Stomach (tissue), 9 donors: ENCODE data around the gene RBM44. TPM values are rescaled to one million over a fixed set of nuclear protein-coding genes. Genes with fewer than 3 reads are reported as not detected.

Source experiments
- DNase-seq, 2 donors: peaks; one replicate each; pipeline versions ENCODE4 v3.0.0 to v3.0.0-alpha.2; 2013 to 2019
- H3K27ac ChIP-seq, 5 donors: fragments of 200-600 bp in 4 of 5; sonication (generic) in 4 of 5; one replicate each; pipeline ENCODE4 v1.5.1; 2013 to 2019; ENCODE audit warnings: mild to moderate bottlenecking in 1 of 5, moderate library complexity in 1 of 5
- H3K27me3 ChIP-seq, 3 donors: fragments of 200-600 bp; sonication (generic); one replicate each; pipeline ENCODE4 v1.5.1; 2017 to 2019; ENCODE audit warnings: mixed run types in 1 of 3
- H3K36me3 ChIP-seq, 4 donors: fragments of 200-600 bp; sonication (generic); 1 replicate in 3 of 4; 2 replicates in 1 of 4; pipeline ENCODE4 v1.5.1; 2016 to 2019
- H3K4me1 ChIP-seq, 4 donors: fragments of 200-600 bp; sonication (generic); one replicate each; pipeline ENCODE4 v1.5.1; 2016 to 2019
- H3K4me3 ChIP-seq, 4 donors: fragments of 200-600 bp; sonication (generic) in 3 of 4; one replicate each; pipeline ENCODE4 v1.5.1; 2016 to 2019; ENCODE audit warnings: mild to moderate bottlenecking in 1 of 4
- H3K9me3 ChIP-seq, 4 donors: fragments of 200-600 bp; sonication (generic); one replicate each; pipeline ENCODE4 v1.5.1; 2016 to 2019
- CTCF ChIP-seq, 7 experiments: fragments of 450-650 bp in 4 of 7; fragments of 200-600 bp in 3 of 7; sonication (generic) in 3 of 7; IDR thresholded peaks; one replicate each; pipeline ENCODE4 v1.5.1; 2016 to 2019; ENCODE audit warnings: antibody characterized with exemption in 7 of 7, control low read depth in 2 of 7, mild to moderate bottlenecking in 1 of 7
- EP300 ChIP-seq: sonication (generic); formaldehyde crosslinking; IDR thresholded peaks from one replicate; pipeline ENCODE4 v1.6.1; 2017; ENCODE audit warnings: antibody characterized with exemption
- POLR2A ChIP-seq, 4 donors: fragments of 450-650 bp; IDR thresholded peaks; one replicate each; pipeline ENCODE4 v1.6.1; 2016; ENCODE audit warnings: antibody characterized with exemption in 4 of 4, control low read depth in 2 of 4, mild to moderate bottlenecking in 1 of 4, moderate library complexity in 1 of 4
- POLR2AphosphoS5 ChIP-seq, 3 donors: sonication (generic); formaldehyde crosslinking; IDR thresholded peaks; one replicate each; pipeline ENCODE4 v1.6.1; 2016; ENCODE audit warnings: antibody characterized with exemption in 3 of 3
- WGBS, 5 donors: extraction: QIAGEN DNeasy Blood & Tissue Kit in 3 of 5; methylation state at CpG; one replicate each; pipeline versions ENCODE4 v1.1.5 to v1.1.7; 2013 to 2018; 5-methylcytosine and 5-hydroxymethylcytosine counted together
- intact Hi-C: fragments of 100-400 bp; cut with DNase I; formaldehyde crosslinking; loops from one replicate; pipeline ENCODE4 v1.15.1; 2023; ENCODE audit warnings: low total_unique reads
- polyA plus RNA-seq, 3 donors: library from polyadenylated mRNA; stranded (reverse); fragments of 200-250 nt; gene quantifications; one replicate each; pipeline ENCODE4 v1.2.3, GENCODE V29; 2013
- total RNA-seq, 5 donors: library from RNA; depleted of rRNA; stranded (reverse); fragments of >200 nt; gene quantifications; one replicate each; pipeline versions ENCODE4 v1.1.0 to v1.2.3, GENCODE V29; 2014 to 2016
- donor health status: healthy with polysubstance abuse.
- donor health status: Bipolar disorder and iron deficiency.
- donor health status: healthy.

The RBM44 gene
- total and polyA plus RNA-seq, 8 donors: under 0.01 to 2.4 (median 1.8) TPM; not detected in 3

GRCh38 chr2:237878321-237879057 lies 79.9 kb downstream of the RBM44 start:
- peak overlapping the region in 2 of 5 donors; percentile 78 to 93 for H3K27ac ChIP-seq
- peaks cover 0 to 45% (median 22%) of the 10 kb centered on the region in 4 donors for H3K4me1 ChIP-seq
- peak in 1 of 2 donors; percentile 9 for DNase-seq

GRCh38 chr2:237879058-237879430 lies 80.5 kb downstream of the RBM44 start:
- Histone ChIP-seq H3K4me3 (no peak overlapping the region), H3K27me3 (no peaks in the 10 kb centered on the region), H3K36me3 (peaks cover 0 to 19% (median 5%) of the 10 kb centered on the region in 4 donors), H3K4me1 (peaks cover 0 to 41% (median 19%) of the 10 kb centered on the region in 4 donors), H3K27ac (peak overlapping the region in 2 of 5 donors; percentile 78 to 93), H3K9me3 (no peaks in the 10 kb centered on the region)
- intact Hi-C loops: no loop called here
- TF ChIP-seq POLR2A (IDR thresholded peaks at IDR 0.05) (no peak), EP300 (no peak), POLR2AphosphoS5 (IDR thresholded peaks at IDR 0.05) (no peak), CTCF (IDR thresholded peaks at IDR 0.05) (no peak)
- WGBS, 5 donors: 87 to 96% (median 93%) methylated on average over 5 of the region's 5 CpGs
- no peak for DNase-seq

More at GRCh38 chr2:237878321-237879057, 79.9 kb downstream of the RBM44 start:
- Histone ChIP-seq H3K36me3 (peaks cover 0 to 19% (median 5%) of the 10 kb centered on the region in 4 donors), H3K4me3 (no peak overlapping the region), H3K27me3 (no peaks in the 10 kb centered on the region), H3K9me3 (no peaks in the 10 kb centered on the region)
- no peak for TF ChIP-seq CTCF (IDR thresholded peaks at IDR 0.05)
- TF ChIP-seq POLR2A (IDR thresholded peaks at IDR 0.05): no peak
- no peak for TF ChIP-seq EP300
- TF ChIP-seq POLR2AphosphoS5 (IDR thresholded peaks at IDR 0.05): no peak
- intact Hi-C loops: no loop called here
- WGBS, 5 donors: 87 to 90% (median 88%) methylated on average over 14 of the region's 14 CpGs

- intact Hi-C loops: no loop called here
- no peaks in the 10 kb centered on the region for H3K9me3 ChIP-seq
- WGBS, 5 donors: 93 to 97% (median 96%) methylated on average over 12 of the region's 12 CpGs
These were observed 81.5 kb downstream of the RBM44 start for GRCh38 chr2:237879991-237880560.

More at GRCh38 chr2:237879991-237880560, 81.5 kb downstream of the RBM44 start:
- Histone ChIP-seq H3K27me3 (no peaks in the 10 kb centered on the region), H3K4me1 (peaks cover 0 to 41% (median 16%) of the 10 kb centered on the region in 4 donors), H3K4me3 (no peak overlapping the region), H3K36me3 (peaks cover 0 to 19% (median 5%) of the 10 kb centered on the region in 4 donors), H3K27ac (peak overlapping the region in 1 of 5 donors; percentile 51)
- TF ChIP-seq CTCF (IDR thresholded peaks at IDR 0.05) (no peak), EP300 (no peak), POLR2AphosphoS5 (IDR thresholded peaks at IDR 0.05) (no peak)
- DNase-seq: no peak
